HG03159 (cell line): ENCODE data around the gene ACTN1.
A peak's percentile ranks its signal among the peaks of the same experiment; 100 is the strongest.

ENCODE experiments used
- ATAC-seq: cut with Tn5 transposase; IDR thresholded peaks from one replicate; pipeline ENCODE4 v1.9.1; 2021; ENCODE audit warnings: mild to moderate bottlenecking, moderate library complexity; ENCODE audit not compliant: unreplicated experiment

ACTN1 gene

GRCh38 chr14:68921049-68921448, 58.1 kb downstream of the ACTN1 start:
- ATAC-seq = no peak

GRCh38 chr14:68919129-68919927, 59.8 kb downstream of the ACTN1 start:
- ATAC-seq = no peak

- no peak for ATAC-seq
These were observed 60.5 kb downstream of the ACTN1 start for GRCh38 chr14:68918612-68919011.

GRCh38 chr14:68916358-68916941, 62.7 kb downstream of the ACTN1 start:
- no peak for ATAC-seq

- no peak for ATAC-seq
These were observed 65.6 kb downstream of the ACTN1 start for GRCh38 chr14:68913516-68913915.

GRCh38 chr14:68911594-68912227, 67.4 kb downstream of the ACTN1 start:
- peak; percentile 70 for ATAC-seq

- ATAC-seq = no peak
These were observed 68.6 kb downstream of the ACTN1 start for GRCh38 chr14:68910540-68910939.

GRCh38 chr14:68908803-68909202, 70.3 kb downstream of the ACTN1 start:
- ATAC-seq = no peak

- no peak for ATAC-seq
These were observed 70.9 kb downstream of the ACTN1 start for GRCh38 chr14:68908201-68908600.

- ATAC-seq = no peak
These were observed 72.7 kb downstream of the ACTN1 start for GRCh38 chr14:68906439-68906838.

GRCh38 chr14:68905107-68905895, 73.8 kb downstream of the ACTN1 start:
- ATAC-seq = no peak

- ATAC-seq = no peak
These were observed 76.7 kb downstream of the ACTN1 start for GRCh38 chr14:68902357-68902756.

GRCh38 chr14:68899033-68899603, 80.0 kb downstream of the ACTN1 start:
- no peak for ATAC-seq

- no peak for ATAC-seq
These were observed 80.7 kb downstream of the ACTN1 start for GRCh38 chr14:68898248-68899032.

GRCh38 chr14:68897559-68898155, 81.4 kb downstream of the ACTN1 start:
- ATAC-seq = no peak

GRCh38 chr14:68896132-68896531, 83.0 kb downstream of the ACTN1 start:
- ATAC-seq = no peak

- no peak for ATAC-seq
These were observed 84.0 kb downstream of the ACTN1 start for GRCh38 chr14:68894802-68895703.

- no peak for ATAC-seq
These were observed 85.0 kb downstream of the ACTN1 start for GRCh38 chr14:68894123-68894522.

- ATAC-seq = no peak
These were observed 85.5 kb downstream of the ACTN1 start for GRCh38 chr14:68893566-68893965.
